HG03558 (cell line): Measurements from ENCODE around the gene NODAL.

ENCODE experiments used
- ATAC-seq: cut with Tn5 transposase; IDR thresholded peaks from one replicate; pipeline ENCODE4 v1.9.1; 2021; ENCODE audit warnings: moderate number of reproducible peaks; ENCODE audit not compliant: unreplicated experiment; ENCODE audit errors: extremely low read depth

Gene NODAL

GRCh38 chr10:70399177-70399576 lies 42.3 kb downstream of the NODAL start:
- no peak for ATAC-seq

DNA sequence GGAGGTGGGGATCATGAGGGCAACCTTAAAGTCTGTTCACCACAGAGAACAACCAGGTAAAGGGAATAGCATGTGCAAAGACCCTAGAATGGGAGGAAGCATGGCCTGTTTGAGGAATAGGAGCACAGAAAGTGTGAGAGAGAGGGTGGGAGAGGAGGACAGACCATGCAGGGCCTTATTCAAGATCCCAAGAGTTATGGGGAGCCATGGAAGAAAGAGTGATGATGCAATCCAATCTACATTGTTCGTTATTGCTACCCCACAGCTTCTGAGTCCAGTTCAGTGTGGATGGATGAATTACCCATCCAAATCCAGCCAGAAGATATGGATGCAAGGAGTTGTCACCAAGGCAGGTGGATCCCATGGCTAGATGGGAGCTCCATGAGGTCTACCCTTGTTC lies 45.3 kb downstream of the NODAL start:
- ATAC-seq, result no peak

DNA sequence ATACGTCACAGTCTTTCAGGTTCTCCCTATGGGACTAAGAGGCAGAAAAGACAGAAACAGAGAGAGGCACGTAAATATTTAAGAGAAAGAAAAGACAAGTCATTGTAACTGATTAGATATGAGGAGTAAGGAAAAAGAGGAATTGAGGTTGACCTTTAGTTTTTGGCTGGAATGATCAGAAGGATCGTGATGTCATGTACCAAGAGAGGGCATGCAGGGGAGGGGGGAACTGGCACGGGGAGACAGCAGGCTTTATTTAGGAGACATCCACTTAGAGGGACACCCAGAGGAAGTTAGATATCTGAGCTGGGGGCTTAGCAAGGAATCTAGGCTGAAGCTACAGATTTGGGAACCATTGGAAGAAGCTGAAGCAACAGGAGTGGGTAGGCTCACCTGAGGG lies 49.8 kb downstream of the NODAL start:
- no peak for ATAC-seq
